IMR-90 (cell line): ENCODE measurements around the gene ARHGAP24. TPM values are rescaled to one million over a fixed set of nuclear protein-coding genes. Genes with fewer than 3 reads are reported as not detected.

Source experiments
- ATAC-seq: fragments of 200-7000 bp; cut with Tn5 transposase; 2 replicates; pipeline ENCODE4 v1.9.1; 2020; ENCODE audit warnings: low read depth, mild to moderate bottlenecking, moderate library complexity
- BruUV-seq: library from RNA; stranded (reverse); fragments of 400-500 nt; replicated peaks from 2 replicates; lab custom pipeline; 2021; lab: Mats Ljungman, UMichigan
- CTCF ChIA-PET: fragments of 300-600 bp; formaldehyde crosslinking; extraction: SDS; loops from one replicate; lab custom pipeline; 2021; ENCODE audit warnings: antibody characterized with exemption; lab: Yijun Ruan, JAX
- POLR2A ChIA-PET: fragments of 300-600 bp; sonication (Branson Sonifier 250); formaldehyde crosslinking; loops from one replicate; lab custom pipeline; 2022; ENCODE audit warnings: antibody characterized with exemption; ENCODE audit not compliant: unreplicated experiment; lab: Charles Lee
- DNase-seq: peaks from one replicate; pipeline ENCODE4 v3.0.0; 2013
- H2AFZ ChIP-seq: replicated peaks from 2 replicates; pipeline ENCODE3; 2013; ENCODE audit warnings: low read length, mild to moderate bottlenecking; ENCODE audit not compliant: poor library complexity
- H2AK5ac ChIP-seq: 2 replicates; pipeline ENCODE4 v1.6.1; 2013; ENCODE audit warnings: low read depth, low read length, inconsistent platforms
- H2AK9ac ChIP-seq: replicated peaks from 2 replicates; pipeline ENCODE3; 2013; ENCODE audit warnings: mild to moderate bottlenecking, low read depth, low read length, moderate library complexity; ENCODE audit not compliant: poor library complexity
- H2BK120ac ChIP-seq: 2 replicates; pipeline ENCODE4 v1.6.1; 2013; ENCODE audit warnings: low read depth, low read length, inconsistent platforms
- H2BK15ac ChIP-seq: 3 replicates; pipeline ENCODE4 v1.6.1; 2013; ENCODE audit warnings: low read depth, low read length, inconsistent platforms
- H2BK20ac ChIP-seq: 2 replicates; pipeline ENCODE4 v1.6.1; 2013; ENCODE audit warnings: low read depth, mild to moderate bottlenecking, inconsistent platforms, low read length, moderate library complexity
- H2BK5ac ChIP-seq: 2 replicates; pipeline ENCODE4 v1.6.1; 2013; ENCODE audit warnings: mild to moderate bottlenecking, low read depth, low read length, inconsistent platforms; ENCODE audit not compliant: poor library complexity, severe bottlenecking
- H3K14ac ChIP-seq: replicated peaks from 2 replicates; pipeline ENCODE4 v1.6.1; 2013; ENCODE audit warnings: low read depth, low read length, inconsistent platforms
- H3K18ac ChIP-seq: 2 replicates; pipeline ENCODE4 v1.6.1; 2013; ENCODE audit warnings: low read depth, low read length, control low read depth
- H3K23ac ChIP-seq: 2 replicates; pipeline ENCODE4 v1.6.1; 2013; ENCODE audit warnings: low read depth, low read length, inconsistent platforms
- H3K27ac ChIP-seq: 2 replicates; pipeline ENCODE4 v1.5.1; 2013; ENCODE audit warnings: mild to moderate bottlenecking, control low read depth, low read length; ENCODE audit not compliant: insufficient read depth
- H3K27me3 ChIP-seq: 2 replicates; pipeline ENCODE4 v1.6.1; 2013; ENCODE audit warnings: low read length; ENCODE audit not compliant: control insufficient read depth, insufficient read depth
- H3K36me3 ChIP-seq: 2 replicates; pipeline ENCODE4 v1.6.1; 2013; ENCODE audit warnings: low read length, mixed read lengths; ENCODE audit not compliant: control insufficient read depth, insufficient read depth
- H3K4ac ChIP-seq: 2 replicates; pipeline ENCODE4 v1.6.1; 2013; ENCODE audit warnings: low read depth, low read length, inconsistent platforms
- H3K4me1 ChIP-seq: 2 replicates; pipeline ENCODE4 v1.6.1; 2013; ENCODE audit warnings: low read length, mixed read lengths; ENCODE audit not compliant: control insufficient read depth, insufficient read depth
- H3K4me2 ChIP-seq: 2 replicates; pipeline ENCODE4 v1.6.1; 2013; ENCODE audit warnings: low read depth, mild to moderate bottlenecking, control low read depth, low read length, moderate library complexity
- H3K4me3 ChIP-seq: 2 replicates; pipeline ENCODE4 v1.5.1; 2013; ENCODE audit warnings: low read depth, mild to moderate bottlenecking, control low read depth, low read length, moderate library complexity; ENCODE audit not compliant: insufficient read depth
- H3K56ac ChIP-seq: 2 replicates; pipeline ENCODE4 v1.6.1; 2013; ENCODE audit warnings: low read length, inconsistent platforms; ENCODE audit not compliant: insufficient read depth; ENCODE audit errors: extremely low read depth
- H3K79me1 ChIP-seq, 2 experiments: 2 replicates each; pipeline ENCODE4 v1.6.1; 2013; ENCODE audit warnings: low read length in 2 of 2, inconsistent platforms in 1 of 2, low read depth in 1 of 2
- H3K9ac ChIP-seq: 2 replicates; pipeline ENCODE4 v1.6.1; 2013; ENCODE audit warnings: low read depth, low read length, control low read depth
- H3K9me1 ChIP-seq: 2 replicates; pipeline ENCODE4 v1.6.1; 2013; ENCODE audit warnings: low read length, inconsistent platforms; ENCODE audit not compliant: insufficient read depth
- H3K9me3 ChIP-seq: 2 replicates; pipeline ENCODE4 v1.6.1; 2013; ENCODE audit warnings: low read length; ENCODE audit not compliant: control insufficient read depth, insufficient read depth
- H4K20me1 ChIP-seq: 2 replicates; pipeline ENCODE4 v1.6.1; 2013; ENCODE audit warnings: low read length, inconsistent platforms; ENCODE audit not compliant: insufficient read depth
- H4K5ac ChIP-seq: 2 replicates; pipeline ENCODE4 v1.6.1; 2013; ENCODE audit warnings: mild to moderate bottlenecking, low read depth, low read length, control low read depth
- H4K8ac ChIP-seq, 2 experiments: 2 replicates each; pipeline ENCODE4 v1.6.1; 2013; ENCODE audit warnings: low read depth in 2 of 2, low read length in 2 of 2, control low read depth in 1 of 2, inconsistent platforms in 1 of 2
- H4K91ac ChIP-seq: 2 replicates; pipeline ENCODE4 v1.6.1; 2013; ENCODE audit warnings: low read depth, low read length, inconsistent platforms; ENCODE audit not compliant: insufficient read depth
- BHLHE40 ChIP-seq: fragments of 150-350 bp; IDR thresholded peaks from 2 replicates; pipeline ENCODE4 v1.6.1; 2016; ENCODE audit warnings: mild to moderate bottlenecking, low read depth, low read length
- CEBPB ChIP-seq: IDR thresholded peaks from 2 replicates; pipeline ENCODE4 v1.6.1; 2012; ENCODE audit warnings: low read depth, low read length, improper control_type of control experiment
- CHD1 ChIP-seq: IDR thresholded peaks from 2 replicates; pipeline ENCODE4 v1.6.1; 2012; ENCODE audit warnings: low read depth, low read length, improper control_type of control experiment
- CTCF ChIP-seq: conservative IDR thresholded peaks from 2 replicates; pipeline ENCODE4 v1.5.1; 2012; ENCODE audit warnings: mild to moderate bottlenecking, low read depth, low read length, improper control_type of control experiment
- ELK1 ChIP-seq: fragments of 150-350 bp; IDR thresholded peaks from 2 replicates; pipeline ENCODE4 v1.6.1; 2016; ENCODE audit warnings: low read depth, mild to moderate bottlenecking, low read length, moderate library complexity, borderline replicate concordance
- FOS ChIP-seq: fragments of 150-350 bp; IDR thresholded peaks from 2 replicates; pipeline ENCODE4 v1.6.1; 2016; ENCODE audit warnings: low read depth, low read length
- MAFK ChIP-seq: IDR thresholded peaks from 2 replicates; pipeline ENCODE4 v1.6.1; 2012; ENCODE audit warnings: low read depth, low read length, improper control_type of control experiment
- MAZ ChIP-seq: IDR thresholded peaks from 2 replicates; pipeline ENCODE4 v1.6.1; 2012; ENCODE audit warnings: low read depth, mild to moderate bottlenecking, low read length, improper control_type of control experiment, moderate library complexity, borderline replicate concordance
- MXI1 ChIP-seq: IDR thresholded peaks from 2 replicates; pipeline ENCODE4 v1.6.1; 2012; ENCODE audit warnings: low read depth, mild to moderate bottlenecking, low read length, moderate library complexity, borderline replicate concordance
- NFE2L2 ChIP-seq: fragments of 150-350 bp; IDR thresholded peaks from 2 replicates; pipeline ENCODE4 v1.6.1; 2016; ENCODE audit warnings: low read depth, mild to moderate bottlenecking, low read length
- POLR2A ChIP-seq: IDR thresholded peaks from 2 replicates; pipeline ENCODE4 v1.6.1; 2012; ENCODE audit warnings: mild to moderate bottlenecking, low read depth, low read length
- RAD21 ChIP-seq: IDR thresholded peaks from 2 replicates; pipeline ENCODE4 v1.6.1; 2012; ENCODE audit warnings: low read length, improper control_type of control experiment
- RCOR1 ChIP-seq: IDR thresholded peaks from 2 replicates; pipeline ENCODE4 v1.6.1; 2012; ENCODE audit warnings: mild to moderate bottlenecking, low read length, improper control_type of control experiment; ENCODE audit not compliant: insufficient replicate concordance
- RFX5 ChIP-seq: IDR thresholded peaks from 2 replicates; pipeline ENCODE4 v1.8.0; 2012; ENCODE audit warnings: low read depth, mild to moderate bottlenecking, low read length, moderate library complexity
- SMC3 ChIP-seq: fragments of 150-350 bp; IDR thresholded peaks from 2 replicates; pipeline ENCODE4 v1.6.1; 2016; ENCODE audit warnings: low read depth, mild to moderate bottlenecking, antibody characterized with exemption, low read length, moderate library complexity
- USF2 ChIP-seq: fragments of 150-350 bp; IDR thresholded peaks from 2 replicates; pipeline ENCODE4 v1.6.1; 2017; ENCODE audit warnings: mild to moderate bottlenecking, antibody characterized with exemption, low read length, low read depth
- WGBS, 2 experiments: methylation state at CpG; one replicate each; pipeline versions ENCODE4 v1.1.5 to v1.1.7; 2013; ENCODE audit warnings: missing lambda C conversion rate in 2 of 2; ENCODE audit not compliant: insufficient read length in 1 of 2; ENCODE audit errors: extremely low coverage in 2 of 2; 5-methylcytosine and 5-hydroxymethylcytosine counted together
- dilution Hi-C: fragments of 300-500 bp; cut with HindIII; formaldehyde crosslinking; loops from one replicate; pipeline ENCODE4 v1.14.3; 2018; ENCODE audit warnings: low sequenced_read_pairs; ENCODE audit not compliant: unreplicated experiment
- in situ Hi-C: fragments of 300-500 bp; cut with MboI; formaldehyde crosslinking; loops from 3 replicates; pipeline ENCODE4 v1.14.3; 2019; ENCODE audit warnings: low sequenced_read_pairs, inconsistent platforms, mixed read lengths
- intact Hi-C: fragments of 100-400 bp; cut with micrococcal nuclease; formaldehyde crosslinking; loops from 2 replicates; pipeline ENCODE4 v1.10.0; 2022
- polyA plus RNA-seq, 3 experiments: library from polyadenylated mRNA; depleted of rRNA; stranded (reverse); fragments of >200 nt; gene quantifications; 2 replicates each; pipeline ENCODE4 v1.2.3, GENCODE V29; 2012; ENCODE audit warnings: low replicate concordance in 1 of 3
- total RNA-seq: library from RNA; depleted of rRNA; stranded (reverse); fragments of >200 nt; gene quantifications from 2 replicates; pipeline ENCODE4 v1.2.3, GENCODE V29; 2012

ARHGAP24 gene
- total and polyA plus RNA-seq, 2 of the 4 experiments (the other 2 are of a cell fraction), result 11.9 to 24.0 TPM

GRCh38 chr4:85895755-85896154 lies 420.8 kb downstream of the ARHGAP24 start:
- Histone ChIP-seq H2BK120ac (no peak overlapping the region), H3K18ac (no peak overlapping the region), H2BK20ac (no peak overlapping the region), H2AK5ac (no peak overlapping the region), H3K4me1 (no peaks in the 10 kb centered on the region), H3K4ac (no peak overlapping the region), H3K9me1 (no peaks in the 10 kb centered on the region), H3K4me3 (no peak overlapping the region), H3K14ac (no peak overlapping the region), H2BK5ac (no peak overlapping the region), H2BK15ac (no peak overlapping the region), H3K27me3 (no peaks in the 10 kb centered on the region), H2AK9ac (no peak overlapping the region), H3K79me1 (peaks cover 7 to 17% of the 10 kb centered on the region in 2 experiments), H2AFZ (no peak overlapping the region), H3K9ac (no peak overlapping the region), H4K8ac (no peak overlapping the region), H3K36me3 (no peaks in the 10 kb centered on the region), H4K5ac (no peak overlapping the region), H4K20me1 (no peaks in the 10 kb centered on the region), H3K9me3 (no peaks in the 10 kb centered on the region), H3K56ac (no peak overlapping the region), H4K91ac (no peak overlapping the region), H3K4me2 (no peak overlapping the region), H3K27ac (no peak overlapping the region), H3K23ac (no peak overlapping the region)
- BruUV-seq, result no TSS peak
- intact Hi-C loops, result no loop called here
- CTCF ChIA-PET, result no interaction called here
- dilution Hi-C loops, result no loop called here
- POLR2A ChIA-PET, result no interaction called here
- no CpG with 5 or more reads among the region's 3 CpGs for WGBS, 2 experiments
- in situ Hi-C loops, result no loop called here
- DNase-seq, result no peak
- no peak for ATAC-seq
- TF ChIP-seq RCOR1, result no peak
- no peak for TF ChIP-seq MAFK
- TF ChIP-seq SMC3, result no peak
- TF ChIP-seq NFE2L2, result no peak
- TF ChIP-seq CEBPB, result no peak
- TF ChIP-seq CHD1, result no peak
- no peak for TF ChIP-seq FOS
- TF ChIP-seq RAD21, result no peak
- no peak for TF ChIP-seq RFX5
- no peak for TF ChIP-seq MXI1
- no peak for TF ChIP-seq USF2
- TF ChIP-seq ELK1, result no peak
- TF ChIP-seq MAZ, result no peak
- TF ChIP-seq BHLHE40, result no peak
- no peak for TF ChIP-seq CTCF
- TF ChIP-seq POLR2A, result no peak
